ENCODE data around the gene CUL5. TPM values are rescaled to one million over a fixed set of nuclear protein-coding genes. Genes with fewer than 3 reads are reported as not detected.
A peak's percentile ranks its signal among the peaks of the same experiment; 100 is the strongest.

Gene CUL5
- total and polyA plus RNA-seq, 2 experiments from 2014 or later, result 26.0 to 40.9 TPM

DNA sequence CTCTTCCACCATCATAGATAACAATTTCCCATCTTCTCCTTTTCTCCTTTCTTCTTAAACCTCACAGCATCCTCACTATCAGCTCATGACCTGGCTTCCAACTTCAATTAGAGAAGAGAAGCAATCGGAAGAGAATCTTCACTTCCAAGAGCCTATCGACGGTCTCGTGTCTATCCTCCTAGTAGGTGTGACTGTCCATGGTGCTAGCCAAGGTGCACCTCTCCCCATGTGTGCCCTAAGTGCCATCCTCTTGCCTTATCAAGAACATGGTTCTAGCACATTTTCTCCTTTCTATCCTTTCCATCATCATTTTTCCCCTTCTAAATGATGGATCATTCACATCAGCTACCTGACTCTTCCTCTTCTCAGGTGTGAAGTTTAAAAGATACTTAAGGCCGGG is 5.1 kb upstream of the CUL5 start:
- Mint-ChIP-seq H3K27ac (no peak overlapping the region), H3K4me3 (no peak overlapping the region), H3K36me3 (ENCODE audit: low read depth) (no peaks in the 10 kb centered on the region), H3K27me3 (ENCODE audit: insufficient read depth, low read depth, poor library complexity) (peaks cover 7% of the 10 kb centered on the region), H3K4me1 (peaks cover 5% of the 10 kb centered on the region; the same call in 2 of the 3 replicates), H3K9me3 (no peaks in the 10 kb centered on the region; the same call in 2 of the 3 replicates)
- H3K4me2 ChIP-seq, result no peak overlapping the region
- TF ChIP-seq POLR2AphosphoS5 (IDR thresholded peaks at IDR 0.05; ENCODE audit: low read depth) (no peak), ZNF331 (CRISPR knock-in tag; IDR thresholded peaks at IDR 0.05; ENCODE audit: low read depth) (no peak), NANOG (IDR thresholded peaks at IDR 0.05; ENCODE audit: borderline replicate concordance) (no peak)
- TF ChIP-seq, protein P1, sequence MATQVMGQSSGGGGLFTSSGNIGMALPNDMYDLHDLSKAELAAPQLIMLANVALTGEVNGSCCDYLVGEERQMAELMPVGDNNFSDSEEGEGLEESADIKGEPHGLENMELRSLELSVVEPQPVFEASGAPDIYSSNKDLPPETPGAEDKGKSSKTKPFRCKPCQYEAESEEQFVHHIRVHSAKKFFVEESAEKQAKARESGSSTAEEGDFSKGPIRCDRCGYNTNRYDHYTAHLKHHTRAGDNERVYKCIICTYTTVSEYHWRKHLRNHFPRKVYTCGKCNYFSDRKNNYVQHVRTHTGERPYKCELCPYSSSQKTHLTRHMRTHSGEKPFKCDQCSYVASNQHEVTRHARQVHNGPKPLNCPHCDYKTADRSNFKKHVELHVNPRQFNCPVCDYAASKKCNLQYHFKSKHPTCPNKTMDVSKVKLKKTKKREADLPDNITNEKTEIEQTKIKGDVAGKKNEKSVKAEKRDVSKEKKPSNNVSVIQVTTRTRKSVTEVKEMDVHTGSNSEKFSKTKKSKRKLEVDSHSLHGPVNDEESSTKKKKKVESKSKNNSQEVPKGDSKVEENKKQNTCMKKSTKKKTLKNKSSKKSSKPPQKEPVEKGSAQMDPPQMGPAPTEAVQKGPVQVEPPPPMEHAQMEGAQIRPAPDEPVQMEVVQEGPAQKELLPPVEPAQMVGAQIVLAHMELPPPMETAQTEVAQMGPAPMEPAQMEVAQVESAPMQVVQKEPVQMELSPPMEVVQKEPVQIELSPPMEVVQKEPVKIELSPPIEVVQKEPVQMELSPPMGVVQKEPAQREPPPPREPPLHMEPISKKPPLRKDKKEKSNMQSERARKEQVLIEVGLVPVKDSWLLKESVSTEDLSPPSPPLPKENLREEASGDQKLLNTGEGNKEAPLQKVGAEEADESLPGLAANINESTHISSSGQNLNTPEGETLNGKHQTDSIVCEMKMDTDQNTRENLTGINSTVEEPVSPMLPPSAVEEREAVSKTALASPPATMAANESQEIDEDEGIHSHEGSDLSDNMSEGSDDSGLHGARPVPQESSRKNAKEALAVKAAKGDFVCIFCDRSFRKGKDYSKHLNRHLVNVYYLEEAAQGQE (IDR thresholded peaks at IDR 0.05; ENCODE audit: unreplicated experiment), result peak; percentile 67
- DNase-seq (ENCODE audit: low spot score) (no peak), ATAC-seq (no peak)
- no peak overlapping the region for H2AFZ ChIP-seq
- H3K27ac ChIP-seq (ENCODE audit: low read depth), result no peak overlapping the region
- H3K27me3 ChIP-seq (ENCODE audit: insufficient read depth), result no peaks in the 10 kb centered on the region
- H3K4me3 ChIP-seq, result no peak overlapping the region
- no peaks in the 10 kb centered on the region for H4K20me1 ChIP-seq (replicated peaks; ENCODE audit: insufficient read depth)
- H3K79me2 ChIP-seq (replicated peaks; ENCODE audit: insufficient read depth), result no peaks in the 10 kb centered on the region
- H3K4me1 ChIP-seq (ENCODE audit: insufficient read depth), result no peaks in the 10 kb centered on the region; the same call in 1 of the 2 replicates
- H3K36me3 ChIP-seq (ENCODE audit: insufficient read depth), result no peaks in the 10 kb centered on the region
- no peaks in the 10 kb centered on the region for H3K9me2 ChIP-seq (ENCODE audit: insufficient read depth)
- no peaks in the 10 kb centered on the region for H3F3A ChIP-seq (replicated peaks; ENCODE audit: low read depth)

DNA sequence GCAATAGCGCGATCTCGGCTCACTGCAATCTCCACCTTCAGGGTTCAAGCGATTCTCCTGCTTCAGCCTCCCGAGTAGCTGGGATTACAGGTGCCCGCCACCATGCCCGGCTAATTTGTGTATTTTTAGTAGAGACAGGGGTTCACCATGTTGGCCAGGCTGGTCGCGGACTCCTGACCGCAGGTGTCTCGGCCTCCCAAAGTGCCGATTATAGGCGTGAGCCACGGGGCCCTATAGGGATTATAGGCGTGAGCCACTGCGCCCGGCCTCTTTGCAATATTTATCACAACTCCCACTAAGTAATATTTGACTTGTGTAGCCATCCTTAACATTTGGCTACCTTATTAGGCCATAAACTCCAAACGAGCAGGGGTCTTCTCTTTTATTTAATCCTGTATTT is 879 bp upstream of the CUL5 start:
- Histone ChIP-seq H3K4me2 (no peak overlapping the region), H3K27me3 (ENCODE audit: insufficient read depth) (no peaks in the 10 kb centered on the region), H3K9me2 (ENCODE audit: insufficient read depth) (no peaks in the 10 kb centered on the region), H3K4me1 (ENCODE audit: insufficient read depth) (peaks cover 14% of the 10 kb centered on the region), H4K20me1 (replicated peaks; ENCODE audit: insufficient read depth) (0 out of 2 replicates have a peak, but pooled peaks cover 5% of the 10 kb centered on the region), H3K79me2 (replicated peaks; ENCODE audit: insufficient read depth) (peaks cover 39% of the 10 kb centered on the region), H3K4me3 (no peak overlapping the region), H3F3A (replicated peaks; ENCODE audit: low read depth) (no peaks in the 10 kb centered on the region), H3K27ac (ENCODE audit: low read depth) (no peak overlapping the region), H3K36me3 (ENCODE audit: insufficient read depth) (no peaks in the 10 kb centered on the region), H2AFZ (no peak overlapping the region)
- no peak for DNase-seq (ENCODE audit: low spot score)
- Mint-ChIP-seq H3K27me3 (ENCODE audit: insufficient read depth, low read depth, poor library complexity) (peaks cover 4% of the 10 kb centered on the region), H3K4me1 (peaks cover 12% of the 10 kb centered on the region), H3K4me3 (no peak overlapping the region), H3K9me3 (no peaks in the 10 kb centered on the region; the same call in 2 of the 3 replicates), H3K36me3 (ENCODE audit: low read depth) (no peaks in the 10 kb centered on the region), H3K27ac (no peak overlapping the region)
- no peak for ATAC-seq
- TF ChIP-seq, protein P1 (IDR thresholded peaks at IDR 0.05; ENCODE audit: unreplicated experiment), result no peak
- TF ChIP-seq ZNF114 (CRISPR knock-in tag; IDR thresholded peaks at IDR 0.05) (no peak), EZH2 (IDR thresholded peaks at IDR 0.05; ENCODE audit: low read depth, unreplicated experiment) (no peak), NANOG (IDR thresholded peaks at IDR 0.05; ENCODE audit: borderline replicate concordance) (no peak), ETS1 (IDR thresholded peaks at IDR 0.05) (no peak)
